ENCODE data around the gene TMEM182.

TMEM182 gene, protein sequence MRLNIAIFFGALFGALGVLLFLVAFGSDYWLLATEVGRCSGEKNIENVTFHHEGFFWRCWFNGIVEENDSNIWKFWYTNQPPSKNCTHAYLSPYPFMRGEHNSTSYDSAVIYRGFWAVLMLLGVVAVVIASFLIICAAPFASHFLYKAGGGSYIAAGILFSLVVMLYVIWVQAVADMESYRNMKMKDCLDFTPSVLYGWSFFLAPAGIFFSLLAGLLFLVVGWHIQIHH
- 2.1 to 3.4 (median 3.0) reads per million in 4 experiments for total RNA-seq

DNA sequence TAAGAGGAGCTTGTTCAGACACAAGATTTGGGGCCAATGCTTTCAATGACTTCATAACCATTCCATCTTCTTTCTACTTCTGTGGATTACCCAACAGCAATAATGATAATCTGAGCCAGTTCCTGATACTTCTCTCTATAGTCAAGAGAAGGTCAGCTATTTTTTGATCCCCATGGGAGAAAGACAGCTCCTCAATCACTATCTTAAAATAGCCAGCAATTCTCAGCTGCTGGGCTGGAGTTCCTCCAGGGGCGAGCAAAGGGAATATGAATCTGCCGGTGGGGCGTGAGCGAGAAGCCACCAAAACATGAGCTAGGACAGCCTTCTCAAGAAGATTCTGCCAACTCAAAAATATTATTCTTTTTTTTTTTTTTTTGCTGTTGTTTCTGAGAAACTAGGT lies at the start of gene TMEM182:
Gene TMEM182 (plus strand): TSS at position 269 of the 400 bp plus-strand sequence. CDS start 187 bp downstream, outside the sequence.
- DNase-seq: no peak

DNA sequence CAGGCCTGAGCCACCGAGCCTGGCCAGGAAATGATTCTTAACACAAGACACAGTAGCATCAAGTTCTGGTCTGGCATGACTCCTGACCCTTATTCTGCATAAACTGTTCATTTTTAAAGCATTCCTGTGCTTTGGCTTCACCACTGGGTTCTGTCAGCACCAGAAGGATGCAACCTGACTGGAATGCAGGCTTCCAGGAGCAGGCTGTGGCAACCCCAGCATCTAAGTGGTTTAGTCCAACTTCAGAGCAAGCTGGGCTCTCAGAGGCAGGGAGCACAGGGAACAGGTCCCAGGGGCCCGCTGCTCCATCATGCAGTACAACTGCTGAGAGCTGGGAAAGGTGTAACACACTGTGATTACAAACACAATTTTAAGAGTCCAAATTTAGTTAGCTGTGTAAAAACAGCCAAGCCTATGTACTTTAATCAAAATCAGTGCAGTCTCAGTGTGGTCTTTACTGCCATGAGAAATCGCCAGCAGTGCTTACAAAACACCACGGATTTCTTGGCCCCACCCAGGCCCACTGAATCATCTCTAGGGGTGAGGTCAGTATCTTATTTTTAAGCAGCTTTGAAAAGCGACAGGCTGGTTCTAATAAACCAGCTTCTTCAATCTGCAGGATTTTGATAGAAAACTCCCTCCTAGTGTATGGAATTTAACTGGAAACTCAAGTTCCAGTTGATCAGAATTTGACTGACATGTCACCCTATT lies 44.4 kb upstream of the TMEM182 start:
- DNase-seq: no peak

DNA sequence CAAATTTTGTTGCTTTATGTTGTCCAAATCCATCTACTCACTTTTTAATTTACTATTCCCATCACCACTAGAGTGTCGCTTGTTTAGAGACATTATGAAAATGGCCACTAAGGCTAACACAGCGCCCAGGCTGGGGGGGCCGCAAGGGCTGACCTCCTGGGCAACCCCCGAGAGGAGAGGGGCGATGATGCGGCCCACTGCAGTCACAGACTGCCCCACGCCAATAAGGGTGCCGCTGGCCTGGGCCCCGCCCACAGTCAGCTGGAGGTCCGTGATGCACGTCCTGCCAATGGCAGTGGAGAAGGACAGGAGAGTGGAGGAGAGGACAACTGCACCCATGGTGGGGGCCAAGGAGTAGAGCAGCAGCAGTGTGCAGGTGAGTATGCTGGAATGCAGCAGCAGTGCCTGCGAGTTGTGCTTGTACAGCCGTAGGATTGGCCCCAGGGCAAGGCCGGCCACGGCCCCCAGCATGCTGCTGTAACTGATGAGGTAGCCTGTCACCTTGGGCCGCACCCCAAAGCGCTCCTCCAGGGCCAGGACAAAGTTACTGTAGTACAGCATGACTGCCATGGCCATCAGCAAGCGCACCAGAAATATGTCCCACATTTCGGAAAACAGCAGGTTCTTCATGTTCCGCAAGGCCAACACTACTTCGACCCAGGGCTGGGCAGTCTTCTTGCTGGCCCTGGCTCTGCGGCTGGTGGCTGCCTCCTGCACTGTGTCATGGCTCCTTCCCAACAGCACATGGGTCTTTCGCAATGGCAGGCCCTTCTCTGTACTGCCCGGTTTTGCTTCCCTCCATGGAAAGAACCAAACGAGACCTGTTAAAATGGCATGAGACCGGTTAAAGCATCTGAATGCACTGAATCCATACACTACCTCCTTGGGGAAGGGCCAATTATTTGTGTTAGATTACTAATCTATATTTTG lies 43.2 kb upstream of the TMEM182 start:
- DNase-seq: no peak

DNA sequence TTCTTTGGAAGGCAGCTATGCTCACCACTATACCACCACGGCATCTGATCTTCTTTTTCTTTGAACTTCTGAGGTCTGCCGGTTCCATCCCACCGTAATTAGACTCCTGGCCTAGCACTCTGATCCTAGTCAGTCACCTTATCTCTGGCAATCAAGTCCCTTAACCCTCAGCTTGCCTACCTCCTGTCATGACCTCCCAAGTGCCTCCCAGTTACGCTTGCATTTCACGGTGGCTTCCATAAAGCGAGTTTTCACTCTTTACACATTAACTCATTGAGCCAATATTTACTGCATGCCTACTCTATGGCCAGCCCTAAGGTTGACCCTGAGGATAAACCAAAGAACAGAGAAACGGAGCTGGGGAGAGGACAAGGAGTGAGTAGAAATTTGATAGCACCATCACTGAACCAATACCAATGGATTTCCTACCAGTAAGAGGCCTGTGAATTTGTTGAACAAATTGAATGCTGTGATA lies 37.8 kb upstream of the TMEM182 start:
- no peak for DNase-seq

DNA sequence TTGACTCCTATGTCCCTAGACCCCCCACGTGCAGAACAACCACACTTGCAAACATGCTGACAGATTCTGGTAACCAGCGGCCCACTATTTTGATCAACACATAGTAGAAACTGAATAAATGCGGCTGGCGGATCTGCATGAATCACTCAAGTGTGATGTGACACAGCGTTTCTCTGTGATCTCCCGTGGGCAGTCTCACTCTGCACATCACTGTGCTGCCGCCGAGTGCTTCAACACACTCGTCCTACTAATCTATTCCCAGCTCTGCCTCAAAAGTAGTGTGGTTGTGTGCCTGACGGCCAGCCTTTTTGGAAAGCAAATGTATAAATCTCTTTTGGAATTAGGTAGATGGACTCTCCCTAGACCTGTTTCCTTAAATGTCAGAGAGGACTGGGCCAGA lies 37.3 kb upstream of the TMEM182 start:
- DNase-seq: no peak

DNA sequence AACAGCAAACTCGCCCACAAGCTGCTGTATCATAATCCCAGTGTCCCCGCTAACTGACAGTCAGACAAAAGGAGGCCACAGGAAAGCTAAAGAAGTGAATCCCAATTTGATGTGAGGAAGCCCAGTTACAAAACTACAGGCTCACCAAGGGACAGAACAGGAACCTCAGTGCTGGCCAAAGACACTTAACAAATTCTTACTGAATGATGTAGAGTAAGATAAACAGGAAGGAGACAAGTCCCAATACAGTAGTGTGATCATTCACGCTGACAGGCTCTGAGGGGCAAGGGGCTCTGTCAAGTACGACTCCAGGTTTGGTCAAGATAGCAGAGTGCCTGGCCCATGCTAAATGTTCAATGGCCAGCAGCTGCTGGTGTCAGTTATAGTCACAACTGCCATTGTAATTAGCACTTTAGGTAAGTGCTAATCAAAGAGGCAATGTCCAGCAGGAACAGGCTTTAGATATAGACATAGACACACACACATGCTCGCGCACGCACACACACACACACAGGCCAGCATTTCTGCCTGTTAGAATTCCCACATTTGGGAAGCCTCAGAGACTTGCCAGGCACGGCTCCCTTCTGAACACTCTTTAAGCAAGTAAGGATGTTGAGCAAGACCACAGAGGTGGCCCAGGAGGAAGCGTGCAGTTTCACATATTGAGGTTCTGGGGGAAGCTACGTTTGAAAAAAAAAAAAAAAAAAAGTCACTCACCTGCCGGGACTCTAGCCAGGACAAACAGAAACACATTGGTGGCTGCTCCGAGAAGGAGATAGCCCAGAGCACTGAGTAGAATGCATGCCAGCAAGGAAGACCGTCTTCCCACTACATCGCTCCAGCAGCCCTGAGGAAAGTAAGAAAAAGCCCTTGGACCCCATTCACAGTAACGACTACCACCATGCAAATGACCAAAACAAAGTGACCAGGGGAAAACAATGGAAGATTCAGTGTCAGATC lies 35.4 kb upstream of the TMEM182 start:
- no peak for DNase-seq

DNA sequence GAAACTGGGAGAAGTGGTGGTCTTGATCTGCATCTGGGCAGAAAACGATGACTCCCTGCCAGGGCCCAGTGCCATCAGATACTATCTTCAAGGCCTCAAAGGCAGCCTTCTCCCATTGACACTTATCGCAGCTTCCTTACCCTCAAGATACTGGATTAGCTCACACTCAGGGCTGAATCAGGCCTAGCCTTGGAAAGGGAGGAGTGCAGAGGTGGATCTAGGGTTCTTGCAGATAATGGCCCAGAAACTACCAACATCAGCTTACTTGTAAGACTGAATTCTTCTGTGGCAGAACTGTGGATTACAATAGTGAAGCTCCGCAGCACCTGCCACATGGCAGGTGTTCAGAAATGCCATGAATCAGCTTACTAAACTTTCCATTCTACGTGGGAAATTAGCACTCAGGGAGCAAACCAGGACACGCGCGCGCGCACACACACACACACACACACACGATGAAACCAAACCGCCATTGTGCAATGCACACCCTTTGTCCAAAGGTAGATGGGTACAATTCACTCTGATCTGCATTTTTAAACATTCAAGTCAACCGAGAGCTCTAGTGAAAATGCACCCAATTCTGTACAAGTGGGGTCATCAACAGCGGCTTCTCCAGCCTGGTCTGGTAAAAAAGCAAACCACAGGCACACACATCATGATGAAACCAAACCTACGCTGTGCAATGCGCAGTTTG lies 26.3 kb upstream of the TMEM182 start:
- DNase-seq: no peak

DNA sequence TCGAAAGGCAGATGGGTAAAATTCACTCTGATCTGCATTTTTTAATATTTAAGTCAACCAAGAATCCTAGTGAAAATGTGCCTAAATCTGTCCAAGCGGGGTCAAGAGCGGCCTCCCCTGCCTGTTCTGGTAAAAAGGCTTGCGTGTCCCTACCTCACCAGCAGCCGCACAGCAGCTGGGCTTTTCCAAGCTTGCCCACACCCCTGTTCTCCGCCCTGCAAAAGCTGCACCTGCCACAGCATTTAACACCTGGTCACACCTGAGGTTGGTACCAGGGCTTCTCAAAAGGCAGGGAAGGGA lies 25.8 kb upstream of the TMEM182 start:
- DNase-seq: no peak

DNA sequence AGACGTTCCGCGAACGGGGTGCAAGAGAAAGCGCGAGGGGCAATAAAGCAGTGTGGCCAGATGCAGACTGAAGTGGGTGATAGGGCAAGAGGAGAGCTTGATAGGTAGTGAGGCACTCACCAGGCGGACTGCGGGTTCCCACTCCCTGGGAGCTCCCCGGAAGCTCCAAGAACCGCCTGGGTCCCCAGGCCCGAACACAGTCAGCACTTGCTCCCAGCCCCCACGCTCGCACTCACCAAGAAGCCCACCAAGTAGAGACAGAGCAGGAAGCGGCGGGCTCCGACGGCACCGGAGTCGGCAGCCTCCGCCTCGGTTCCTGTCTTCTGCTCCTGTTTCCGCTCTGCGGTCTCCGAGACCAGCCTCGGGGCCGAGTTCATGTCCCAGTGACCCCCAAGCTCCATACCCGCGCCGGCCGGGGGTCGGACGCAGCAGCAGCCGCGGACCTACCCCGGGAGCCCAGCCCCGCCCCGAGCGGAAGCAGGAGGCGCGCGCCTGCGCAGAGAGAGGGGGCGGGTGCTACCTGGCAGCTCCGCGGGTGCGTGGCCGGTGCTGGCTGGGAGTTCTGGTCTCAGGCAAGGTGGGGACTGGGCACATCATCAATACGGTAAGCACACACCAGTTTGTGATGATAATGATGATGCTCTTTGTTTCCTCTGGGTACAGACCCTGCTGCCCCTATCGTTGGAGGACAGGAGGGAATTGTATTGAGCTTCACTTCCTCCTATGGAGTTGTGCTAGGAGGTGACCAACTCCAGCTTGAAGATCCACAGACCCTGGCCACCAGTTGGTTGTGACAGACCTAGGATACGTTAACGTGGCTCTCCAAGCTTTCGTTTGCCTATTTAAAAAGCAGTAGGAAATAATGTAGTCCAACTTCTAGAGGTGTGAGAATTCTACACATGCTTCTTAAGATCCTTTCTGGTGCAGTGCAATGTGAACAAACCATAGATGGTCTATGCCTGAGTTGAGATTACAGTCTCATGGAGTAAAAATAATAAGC lies 25.1 kb upstream of the TMEM182 start:
- peak; percentile 76 for DNase-seq

DNA sequence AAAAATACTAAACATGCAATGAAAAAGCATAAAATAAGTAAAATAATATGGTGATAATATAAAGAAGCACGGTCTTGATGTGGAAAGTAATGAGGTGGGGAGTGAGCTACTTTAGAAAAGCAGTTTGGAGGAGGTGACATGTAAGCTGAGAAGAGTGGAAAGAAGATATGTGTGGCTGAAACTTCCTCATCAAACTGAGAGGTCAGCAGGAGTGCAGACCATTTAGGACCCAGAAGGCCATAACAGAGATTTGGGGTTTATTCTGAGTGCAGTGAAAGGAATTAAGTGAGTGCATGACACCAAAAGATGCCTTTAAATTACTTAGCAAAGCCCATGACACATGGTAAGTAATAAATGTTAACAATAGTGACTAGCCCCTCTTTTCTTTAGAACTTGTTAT lies 24.4 kb upstream of the TMEM182 start:
- DNase-seq: no peak

DNA sequence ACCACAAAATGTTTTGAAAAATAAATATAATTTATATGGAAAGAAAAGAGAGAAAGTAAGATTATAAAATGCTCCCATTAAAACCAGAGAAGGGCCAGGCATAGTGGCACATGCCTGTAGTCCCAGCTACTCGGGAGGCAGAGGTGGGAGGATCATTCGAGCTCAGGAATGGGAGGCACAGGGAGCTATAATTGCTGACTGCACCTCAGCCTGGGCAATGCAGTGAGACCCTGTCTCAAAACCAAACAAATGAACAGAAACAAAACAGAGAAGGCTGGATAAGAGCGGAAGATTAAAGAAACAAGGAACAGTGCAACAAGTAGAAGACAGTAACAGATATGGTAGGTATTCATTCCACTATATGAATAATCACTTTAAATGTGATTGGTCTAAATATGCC lies 18.6 kb upstream of the TMEM182 start:
- no peak for DNase-seq

DNA sequence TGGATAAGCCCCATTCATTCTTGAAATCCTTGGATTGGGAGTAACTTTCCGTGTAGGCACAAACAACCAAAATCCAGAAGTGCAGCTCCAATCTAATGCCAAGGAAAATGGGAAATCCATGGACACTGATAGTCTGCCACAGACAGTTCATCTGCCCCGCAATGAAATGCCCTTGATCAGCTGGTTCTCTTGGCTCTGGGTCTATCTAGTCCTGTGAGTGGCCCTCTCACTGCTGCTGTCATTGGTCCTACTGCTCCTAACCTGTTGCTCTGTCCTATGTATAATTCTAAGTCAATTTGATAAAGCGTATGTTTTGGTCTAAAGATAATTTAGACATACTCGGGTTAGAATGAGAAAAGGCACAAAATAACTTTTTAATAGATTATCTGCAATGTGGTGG lies 13.7 kb upstream of the TMEM182 start:
- no peak for DNase-seq

DNA sequence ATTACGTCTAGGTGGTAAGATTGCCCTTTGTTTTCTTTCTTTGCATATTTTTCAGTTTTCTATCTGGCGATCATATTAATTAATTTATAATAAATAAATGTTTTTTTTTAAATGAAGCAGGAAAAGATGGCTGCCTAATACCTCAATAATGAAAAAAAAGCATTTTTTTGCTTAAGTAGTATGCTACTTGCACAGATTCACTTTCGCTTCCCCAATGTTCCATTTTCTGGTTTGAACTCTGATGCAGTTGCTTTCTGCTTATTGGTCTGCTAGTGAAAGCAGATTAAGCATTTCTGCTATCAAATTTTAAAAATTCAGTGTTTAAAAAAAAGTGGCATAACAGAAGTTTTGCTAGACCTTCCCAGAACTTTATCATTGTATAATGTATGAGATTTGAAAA lies 11.9 kb upstream of the TMEM182 start:
- no peak for DNase-seq

DNA sequence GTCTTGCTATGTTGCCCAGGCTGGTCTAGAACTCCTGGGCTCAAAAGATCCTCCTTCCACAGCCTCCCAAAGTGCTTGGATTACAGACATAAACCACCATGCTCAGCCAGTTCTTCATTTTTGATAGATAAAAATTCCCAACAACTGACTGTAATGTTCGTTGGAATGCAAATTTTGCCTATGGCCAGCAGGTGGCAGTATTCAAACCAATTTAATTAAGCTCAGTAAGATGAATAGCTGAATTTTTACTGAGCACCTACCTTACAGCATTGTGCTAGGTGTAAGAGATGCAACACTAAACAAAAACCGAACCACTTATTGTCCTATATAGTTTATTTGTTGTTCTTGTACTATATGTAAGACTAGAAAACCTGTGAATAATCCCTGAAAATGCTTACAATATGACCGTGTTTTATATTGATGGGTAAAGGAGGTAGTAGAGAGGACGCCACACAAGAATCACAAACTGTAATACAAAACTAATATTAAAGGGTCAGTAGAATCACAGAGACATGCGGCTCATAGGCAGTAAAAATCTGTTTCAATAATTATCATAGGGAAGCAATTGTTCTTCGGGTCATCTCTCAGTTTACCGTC lies 8.2 kb upstream of the TMEM182 start:
- no peak for DNase-seq

DNA sequence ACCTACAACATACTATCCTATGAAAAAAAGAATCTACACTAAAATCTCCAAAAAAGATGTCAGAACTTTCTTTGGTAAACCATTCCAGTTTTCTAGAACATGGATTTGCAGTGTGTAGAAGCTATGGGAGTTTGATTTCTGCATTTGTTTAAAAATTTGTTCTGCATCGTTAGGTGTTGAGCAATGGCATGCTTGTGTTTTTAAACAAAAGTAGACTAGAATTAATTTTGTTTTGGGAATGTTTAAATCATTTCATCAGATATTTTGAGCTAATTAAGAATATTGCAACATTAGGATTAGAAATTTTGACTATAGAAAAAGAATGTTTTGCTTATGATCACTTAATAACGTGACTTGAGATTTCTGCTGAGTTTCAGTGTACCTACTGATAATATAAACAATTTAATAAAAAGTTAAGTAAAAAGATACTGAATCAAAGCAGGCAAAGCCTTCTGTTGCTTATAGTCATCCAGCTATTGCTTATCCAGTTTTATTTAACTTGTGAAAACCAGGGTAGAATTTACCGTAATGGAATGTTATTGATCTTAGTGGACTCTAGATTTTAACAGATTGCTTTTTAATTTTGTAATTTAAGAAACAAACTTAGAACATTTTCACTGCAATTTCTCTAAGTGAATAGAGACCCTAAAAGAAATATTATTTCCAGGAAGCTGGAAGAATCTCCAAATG lies 7.2 kb upstream of the TMEM182 start:
- no peak for DNase-seq

DNA sequence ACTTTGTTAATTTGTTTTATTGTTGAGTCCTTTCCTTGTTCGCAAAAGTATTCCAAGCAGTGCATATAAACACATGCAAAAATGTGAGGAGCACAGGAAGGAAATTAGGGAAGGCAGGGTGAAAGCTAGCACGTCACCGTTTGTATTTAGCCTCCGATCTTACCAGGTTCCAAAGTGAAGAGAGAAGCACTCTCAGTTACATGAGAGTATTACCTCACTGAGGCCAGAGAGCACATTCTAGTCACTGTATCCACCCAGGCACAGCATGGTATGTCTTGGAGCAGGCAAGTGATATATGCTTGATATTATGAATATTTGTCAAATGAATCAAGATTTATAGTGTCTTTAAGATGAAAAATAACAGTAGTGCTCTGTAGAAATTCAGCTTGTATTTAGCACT lies 6.5 kb upstream of the TMEM182 start:
- no peak for DNase-seq

DNA sequence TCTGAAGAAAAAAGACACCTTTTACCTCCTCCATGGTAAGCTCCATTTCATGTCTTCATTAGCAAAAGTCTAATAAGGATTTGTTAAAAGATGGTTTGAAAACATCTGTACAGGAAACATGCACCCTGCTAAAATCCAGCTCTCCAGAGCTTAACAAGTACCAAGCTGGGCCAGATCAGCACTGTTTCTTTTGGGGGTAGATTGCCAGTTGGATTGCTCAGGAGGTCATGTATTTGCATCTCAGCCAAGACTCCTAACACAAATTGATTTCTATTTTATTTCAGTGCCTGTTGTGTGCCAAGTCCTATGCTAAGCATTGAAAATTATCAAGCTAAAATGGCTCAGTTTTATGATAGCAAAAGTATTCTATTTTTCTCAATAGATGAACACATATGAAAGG lies 3.4 kb upstream of the TMEM182 start:
- no peak for DNase-seq

DNA sequence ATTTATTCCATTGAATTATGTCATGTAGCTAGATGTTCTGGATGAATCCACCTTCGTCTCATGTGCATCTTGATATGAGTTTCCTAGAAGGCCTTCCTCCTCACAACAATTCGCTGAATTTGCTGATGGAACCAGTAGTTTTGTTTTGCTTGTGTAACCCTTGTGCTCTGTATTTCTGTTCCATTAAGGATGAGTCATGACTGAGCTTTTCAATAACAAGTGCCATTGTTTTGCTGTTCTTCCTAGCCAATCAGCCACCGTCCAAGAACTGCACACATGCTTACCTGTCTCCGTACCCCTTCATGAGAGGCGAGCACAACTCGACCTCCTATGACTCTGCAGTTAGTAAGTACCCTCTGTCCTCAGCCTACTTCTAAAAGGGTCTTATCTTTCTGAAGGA lies 2.3 kb downstream of the TMEM182 start:
- DNase-seq: no peak

DNA sequence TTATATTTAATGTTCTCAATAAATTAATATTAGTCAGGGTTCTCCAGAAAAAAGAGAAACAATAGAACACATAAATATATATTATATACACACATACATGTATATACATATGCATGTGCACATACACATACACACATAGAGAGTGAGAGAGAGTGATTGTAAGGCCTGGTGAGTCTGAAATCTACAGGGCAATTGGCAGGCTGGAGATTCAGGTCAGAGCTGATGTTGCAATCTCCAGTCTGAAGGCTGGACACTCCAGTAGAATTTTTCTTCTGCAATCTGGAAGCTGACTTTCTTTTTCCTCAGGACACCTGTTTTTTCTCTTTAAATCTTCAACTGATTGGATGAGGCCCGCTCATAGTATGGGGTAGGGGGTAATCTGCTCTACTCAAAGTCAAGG lies 3.2 kb downstream of the TMEM182 start:
- no peak for DNase-seq
